NCI-H1417 (cell line): ENCODE data around the gene SRSF4.

Source experiments
- DNase-seq, 3 experiments: peaks; one replicate each; lab custom pipeline; 2025; lab: John Stamatoyannopoulos, UW

The SRSF4 gene

GRCh38 chr1:29200906-29201594, 19.4 kb upstream of the SRSF4 start:
- DNase-seq: no peak

- no peak for DNase-seq
These were observed 16.3 kb upstream of the SRSF4 start for GRCh38 chr1:29197993-29198392.

GRCh38 chr1:29197590-29197924, 15.9 kb upstream of the SRSF4 start:
- DNase-seq: peak in 2 of 3 experiments; percentile 31 to 57

- DNase-seq: no peak
These were observed 15.3 kb upstream of the SRSF4 start for GRCh38 chr1:29196863-29197589.

- DNase-seq: no peak
These were observed 14.2 kb upstream of the SRSF4 start for GRCh38 chr1:29195881-29196291.

- no peak for DNase-seq
These were observed 12.3 kb upstream of the SRSF4 start for GRCh38 chr1:29193879-29194455.

GRCh38 chr1:29190718-29191117, 9.0 kb upstream of the SRSF4 start:
- no peak for DNase-seq

- no peak for DNase-seq
These were observed 5.0 kb upstream of the SRSF4 start for GRCh38 chr1:29186707-29187106.

- DNase-seq: no peak
These were observed 4.6 kb upstream of the SRSF4 start for GRCh38 chr1:29186252-29186651.

- DNase-seq: no peak
These were observed 1.6 kb upstream of the SRSF4 start for GRCh38 chr1:29183287-29183686.

GRCh38 chr1:29180497-29181412, 945 bp downstream of the SRSF4 start:
- no peak for DNase-seq

GRCh38 chr1:29179641-29180184, 2.0 kb downstream of the SRSF4 start:
- no peak for DNase-seq

- no peak for DNase-seq
These were observed 4.5 kb downstream of the SRSF4 start for GRCh38 chr1:29177022-29177705.

GRCh38 chr1:29176576-29176975, 5.1 kb downstream of the SRSF4 start:
- DNase-seq: no peak

- DNase-seq: no peak
These were observed 9.2 kb downstream of the SRSF4 start for GRCh38 chr1:29172415-29172939.

GRCh38 chr1:29171521-29171920, 10.2 kb downstream of the SRSF4 start:
- no peak for DNase-seq

GRCh38 chr1:29171089-29171488, 10.6 kb downstream of the SRSF4 start:
- DNase-seq: no peak

GRCh38 chr1:29169976-29170375, 11.7 kb downstream of the SRSF4 start:
- DNase-seq: no peak

GRCh38 chr1:29167904-29168303, 13.8 kb downstream of the SRSF4 start:
- DNase-seq: no peak

- no peak for DNase-seq
These were observed 15.3 kb downstream of the SRSF4 start for GRCh38 chr1:29166291-29166878.

GRCh38 chr1:29164588-29164987, 17.1 kb downstream of the SRSF4 start:
- DNase-seq: no peak
